Right lobe of liver (tissue), 6 donors: ENCODE data around the gene TBK1. TPM values are rescaled to one million over a fixed set of nuclear protein-coding genes. Genes with fewer than 3 reads are reported as not detected.

Source experiments
- ATAC-seq, 4 donors: fragments of 200-7000 bp; cut with Tn5 transposase; one replicate each; pipeline ENCODE4 v1.9.1; 2020; ENCODE audit warnings: mild to moderate bottlenecking in 4 of 4, moderate library complexity in 4 of 4
- DNase-seq, 3 donors: peaks; one replicate each; pipeline ENCODE4 v3.0.0-alpha.2; 2020
- H3K27ac ChIP-seq, 3 donors: fragments of 200-600 bp; one replicate each; pipeline ENCODE4 v1.8.0; 2022
- H3K27me3 ChIP-seq, 2 donors: fragments of 200-600 bp; one replicate each; pipeline ENCODE4 v1.8.0; 2022
- H3K36me3 ChIP-seq, 4 donors: fragments of 200-600 bp; sonication (generic) in 1 of 4; one replicate each; pipeline versions ENCODE4 v1.5.1 to v1.8.0; 2017 to 2022; ENCODE audit warnings: control low read depth in 1 of 4
- H3K4me1 ChIP-seq, 4 donors: fragments of 200-600 bp; sonication (generic) in 1 of 4; one replicate each; pipeline versions ENCODE4 v1.5.1 to v1.8.0; 2017 to 2022; ENCODE audit warnings: control low read depth in 1 of 4
- H3K4me3 ChIP-seq, 3 donors: fragments of 200-600 bp; one replicate each; pipeline ENCODE4 v1.8.0; 2022
- H3K9me3 ChIP-seq, 4 donors: fragments of 200-600 bp; sonication (generic) in 1 of 4; one replicate each; pipeline versions ENCODE4 v1.5.1 to v1.8.0; 2017 to 2022; ENCODE audit warnings: control low read depth in 1 of 4
- POLR2A ChIP-seq: fragments of 450-650 bp; IDR thresholded peaks from one replicate; pipeline ENCODE4 v1.6.1; 2017; ENCODE audit warnings: antibody characterized with exemption, mild to moderate bottlenecking
- WGBS: methylation state at CpG from one replicate; pipeline ENCODE4 v1.1.6; 2018; ENCODE audit warnings: low coverage, low lambda C conversion rate; ENCODE audit not compliant: insufficient coverage; ENCODE audit errors: missing lambda C conversion rate; 5-methylcytosine and 5-hydroxymethylcytosine counted together
- intact Hi-C, 2 donors: fragments of 100-400 bp; cut with DNase I; formaldehyde crosslinking; loops; one replicate each; pipeline versions ENCODE4 v1.11.2 to v1.14.1; 2022
- total RNA-seq, 6 experiments: library from RNA; depleted of rRNA in 2 of 6; stranded (reverse); fragments of >200 nt in 2 of 6; fragmentation: NEBNext Ultra II Directional in 3 of 6; extraction: Animal tissue kit (Norgen Biotek cat#: 25700) in 3 of 6; gene quantifications; one replicate each; pipeline versions ENCODE4 v1.1.0 to v1.2.4, GENCODE V29; 2016 to 2023
- TF ChIP-seq, protein P1 (sequence below), 4 donors: fragments of 200-600 bp in 3 of 4; fragments of 450-650 bp in 1 of 4; IDR thresholded peaks; one replicate each; pipeline versions ENCODE4 v1.5.1 to v1.8.0; 2016 to 2022; ENCODE audit warnings: antibody characterized with exemption in 4 of 4, mild to moderate bottlenecking in 2 of 4
- donor health status: DM: no; HTN: yes; CAD: no.
- donor health status: DM: no; HTN: no; CAD: no.
- donor health status: DM: no; HTN: no; CAD: no.
- donor health status: DM: no; HTN: yes; CAD: no.
- donor health status: DM: no; HTN: yes; CAD: no.

TBK1 gene
- total RNA-seq, 6 experiments from 2014 or later, result 9.0 to 21.8 (median 14.0) TPM

DNA sequence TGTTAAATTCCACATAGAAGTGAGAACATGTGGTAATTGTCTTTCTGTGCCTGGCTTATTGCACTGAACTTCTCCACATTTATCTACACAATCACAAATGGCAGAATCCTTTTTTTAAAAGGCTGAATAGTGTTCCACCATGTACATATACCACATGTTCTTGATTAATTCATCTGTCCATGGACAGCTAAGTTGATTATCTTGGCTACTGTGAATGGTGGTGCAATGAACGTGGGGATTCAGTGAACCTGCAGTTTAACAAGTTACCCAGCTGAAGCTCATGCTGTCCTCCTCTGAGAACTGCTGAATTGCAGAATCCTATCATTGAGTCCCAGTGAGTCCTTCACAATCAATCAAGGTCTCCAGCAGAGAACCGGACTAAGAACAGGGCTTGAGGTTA lies 74.9 kb downstream of the TBK1 start:
- Histone ChIP-seq H3K27me3 (no peaks in the 10 kb centered on the region), H3K9me3 (no peaks in the 10 kb centered on the region), H3K4me1 (no peaks in the 10 kb centered on the region), H3K4me3 (no peak overlapping the region), H3K27ac (no peak overlapping the region), H3K36me3 (no peaks in the 10 kb centered on the region)
- 19% methylated on average over 2 of the region's 2 CpGs for WGBS
- TF ChIP-seq, protein P1, sequence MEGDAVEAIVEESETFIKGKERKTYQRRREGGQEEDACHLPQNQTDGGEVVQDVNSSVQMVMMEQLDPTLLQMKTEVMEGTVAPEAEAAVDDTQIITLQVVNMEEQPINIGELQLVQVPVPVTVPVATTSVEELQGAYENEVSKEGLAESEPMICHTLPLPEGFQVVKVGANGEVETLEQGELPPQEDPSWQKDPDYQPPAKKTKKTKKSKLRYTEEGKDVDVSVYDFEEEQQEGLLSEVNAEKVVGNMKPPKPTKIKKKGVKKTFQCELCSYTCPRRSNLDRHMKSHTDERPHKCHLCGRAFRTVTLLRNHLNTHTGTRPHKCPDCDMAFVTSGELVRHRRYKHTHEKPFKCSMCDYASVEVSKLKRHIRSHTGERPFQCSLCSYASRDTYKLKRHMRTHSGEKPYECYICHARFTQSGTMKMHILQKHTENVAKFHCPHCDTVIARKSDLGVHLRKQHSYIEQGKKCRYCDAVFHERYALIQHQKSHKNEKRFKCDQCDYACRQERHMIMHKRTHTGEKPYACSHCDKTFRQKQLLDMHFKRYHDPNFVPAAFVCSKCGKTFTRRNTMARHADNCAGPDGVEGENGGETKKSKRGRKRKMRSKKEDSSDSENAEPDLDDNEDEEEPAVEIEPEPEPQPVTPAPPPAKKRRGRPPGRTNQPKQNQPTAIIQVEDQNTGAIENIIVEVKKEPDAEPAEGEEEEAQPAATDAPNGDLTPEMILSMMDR (IDR thresholded peaks at IDR 0.05), result no peak
- TF ChIP-seq POLR2A, result no peak
- intact Hi-C loops, result no loop called here
- ATAC-seq (no peak), DNase-seq (no peak)

- Histone ChIP-seq H3K36me3 (no peaks in the 10 kb centered on the region), H3K9me3 (no peaks in the 10 kb centered on the region), H3K27ac (no peak overlapping the region), H3K4me1 (no peaks in the 10 kb centered on the region), H3K4me3 (no peak overlapping the region), H3K27me3 (no peaks in the 10 kb centered on the region)
- ATAC-seq, result no peak
- intact Hi-C loops, result no loop called here
- no peak for DNase-seq
- 75% methylated on average over 7 of the region's 8 CpGs for WGBS
- TF ChIP-seq POLR2A, result no peak
- TF ChIP-seq, protein P1 (IDR thresholded peaks at IDR 0.05), result no peak
These were observed 76.7 kb downstream of the TBK1 start for GRCh38 chr12:64528616-64529015.

DNA sequence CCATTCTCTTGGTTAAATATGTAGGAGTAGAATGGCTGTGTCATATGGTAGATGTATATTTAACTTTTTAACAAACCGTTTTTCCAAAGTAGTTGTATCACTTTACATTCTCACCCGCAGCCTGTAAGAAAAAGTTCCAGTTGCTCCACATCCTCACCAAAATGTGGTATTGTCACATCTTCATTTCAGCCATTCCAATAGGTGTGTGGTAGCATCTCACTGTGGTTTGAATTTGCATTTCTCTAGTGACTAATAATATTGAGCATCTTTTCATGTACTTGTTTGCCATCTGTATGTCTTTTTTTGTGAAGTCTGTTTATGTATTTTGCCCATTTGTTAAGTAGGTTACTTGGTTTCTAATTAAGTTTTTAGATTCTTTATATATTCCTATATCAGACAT lies 78.6 kb downstream of the TBK1 start:
- H3K27me3 ChIP-seq, result no peaks in the 10 kb centered on the region
- intact Hi-C loops, result no loop called here

DNA sequence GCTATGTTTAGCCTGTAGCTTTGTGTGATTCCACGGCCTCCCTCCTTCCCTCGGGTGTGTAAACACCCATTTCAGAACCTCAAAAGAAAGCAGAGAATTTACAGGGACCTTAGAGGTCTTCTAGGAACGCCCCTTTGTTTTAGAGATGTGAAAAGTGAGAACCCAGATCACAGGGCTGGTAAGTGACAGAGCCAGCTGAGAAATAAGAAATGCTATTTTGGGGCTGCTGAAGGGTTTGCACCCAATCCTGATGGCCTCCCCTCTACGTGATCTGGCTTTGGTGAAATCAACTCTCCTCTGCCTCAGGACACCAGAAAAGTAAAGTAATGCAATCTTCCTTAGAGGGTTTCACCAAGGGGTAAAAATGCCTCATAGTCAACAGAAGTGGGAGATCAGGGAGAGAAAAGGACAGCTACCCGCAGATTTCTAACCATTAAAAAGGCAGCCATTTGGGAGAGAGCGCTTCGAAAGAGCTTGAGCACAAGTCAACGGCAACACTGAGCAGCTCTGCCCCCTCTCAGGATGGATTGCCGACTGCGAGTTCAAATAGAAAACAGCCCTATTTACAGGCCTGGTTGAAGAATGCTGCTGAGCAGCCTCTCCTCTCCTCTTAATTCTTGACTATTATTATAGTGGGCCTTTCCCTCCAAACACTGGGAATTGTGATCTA lies 79.9 kb downstream of the TBK1 start:
- Histone ChIP-seq H3K4me1 (no peaks in the 10 kb centered on the region), H3K27me3 (no peaks in the 10 kb centered on the region), H3K4me3 (no peak overlapping the region), H3K9me3 (no peaks in the 10 kb centered on the region), H3K27ac (no peak overlapping the region), H3K36me3 (no peaks in the 10 kb centered on the region)
- DNase-seq (no peak), ATAC-seq (no peak)
- TF ChIP-seq, protein P1 (IDR thresholded peaks at IDR 0.05), result no peak
- TF ChIP-seq POLR2A, result no peak
- 57% methylated on average over 10 of the region's 10 CpGs for WGBS
- intact Hi-C loops, result no loop called here

More for the DNA sequence above, 78.6 kb downstream of the TBK1 start:
- H3K36me3 ChIP-seq, result no peaks in the 10 kb centered on the region
- 92% methylated on average over 2 of the region's 2 CpGs for WGBS
- H3K9me3 ChIP-seq, result no peaks in the 10 kb centered on the region
- DNase-seq (no peak), ATAC-seq (no peak)
- no peaks in the 10 kb centered on the region for H3K4me1 ChIP-seq
- H3K27ac ChIP-seq, result no peak overlapping the region
- H3K4me3 ChIP-seq, result no peak overlapping the region
- TF ChIP-seq POLR2A, result no peak
- TF ChIP-seq, protein P1 (IDR thresholded peaks at IDR 0.05), result no peak
